GM19238 (cell line): Measurements from ENCODE around the gene PTGR2.
A peak's percentile ranks its signal among the peaks of the same experiment; 100 is the strongest.
"Not testable (repeated sequence)": the region's sequence is repeated elsewhere in the genome, so short reads cannot be mapped to it uniquely, and the experiment has no call there.

Source experiments
- DNase-seq: peaks from one replicate; pipeline ENCODE4 v3.0.0; 2011; ENCODE audit warnings: low spot score; ENCODE audit not compliant: insufficient read length

PTGR2 gene

DNA sequence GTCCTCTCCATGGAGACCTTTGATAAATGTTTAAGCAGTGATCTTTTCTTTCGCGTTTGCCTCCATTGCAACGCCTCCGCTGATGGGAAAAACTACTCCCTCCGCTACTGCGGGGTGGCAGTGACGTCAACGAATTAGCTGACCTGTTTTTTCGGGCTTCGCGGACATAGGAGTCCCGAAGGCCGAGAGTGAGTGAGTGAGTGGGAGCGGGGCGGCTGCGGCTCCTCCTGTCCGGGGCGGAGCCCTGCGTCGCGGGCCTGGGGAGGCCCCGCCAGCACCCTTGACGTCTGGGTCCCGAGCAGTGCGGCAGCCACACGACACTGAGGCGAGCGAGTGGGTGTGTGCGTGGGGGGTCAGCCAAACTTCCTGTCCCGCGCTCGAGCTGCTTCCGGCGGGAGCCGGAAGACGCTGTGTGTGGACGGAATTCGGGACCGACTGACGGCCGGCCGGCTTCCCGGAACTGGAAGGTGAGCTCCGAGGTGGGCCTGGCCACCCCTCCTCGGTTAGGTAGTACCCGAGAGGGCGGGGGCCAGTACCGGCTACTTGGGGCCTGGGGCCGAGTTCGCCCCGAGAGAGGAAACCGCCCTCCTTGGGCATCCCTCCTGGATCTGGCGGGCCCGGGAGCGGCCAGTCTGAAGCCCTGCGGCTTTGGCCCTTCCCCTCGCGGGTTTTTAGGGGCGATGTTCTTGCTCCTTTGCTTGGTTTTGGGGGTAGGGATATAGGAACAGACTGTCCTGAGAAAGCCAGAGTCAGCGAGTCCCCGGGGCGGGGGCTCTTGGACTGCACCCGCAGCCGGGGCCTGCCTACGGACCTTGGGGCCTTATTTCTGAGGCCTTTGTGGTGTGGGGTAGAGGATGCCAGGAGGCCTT is 35.1 kb downstream of the PTGR2 start, which contains the start of gene ZNF410:
Gene ZNF410 (plus strand): TSS at position 411 of the 869 bp plus-strand sequence. CDS start 5,317 bp downstream, outside the sequence.
- peak; percentile 81 for DNase-seq

GRCh38 chr14:73887318-73887616 is 35.6 kb downstream of the PTGR2 start:
- no peak for DNase-seq

DNA sequence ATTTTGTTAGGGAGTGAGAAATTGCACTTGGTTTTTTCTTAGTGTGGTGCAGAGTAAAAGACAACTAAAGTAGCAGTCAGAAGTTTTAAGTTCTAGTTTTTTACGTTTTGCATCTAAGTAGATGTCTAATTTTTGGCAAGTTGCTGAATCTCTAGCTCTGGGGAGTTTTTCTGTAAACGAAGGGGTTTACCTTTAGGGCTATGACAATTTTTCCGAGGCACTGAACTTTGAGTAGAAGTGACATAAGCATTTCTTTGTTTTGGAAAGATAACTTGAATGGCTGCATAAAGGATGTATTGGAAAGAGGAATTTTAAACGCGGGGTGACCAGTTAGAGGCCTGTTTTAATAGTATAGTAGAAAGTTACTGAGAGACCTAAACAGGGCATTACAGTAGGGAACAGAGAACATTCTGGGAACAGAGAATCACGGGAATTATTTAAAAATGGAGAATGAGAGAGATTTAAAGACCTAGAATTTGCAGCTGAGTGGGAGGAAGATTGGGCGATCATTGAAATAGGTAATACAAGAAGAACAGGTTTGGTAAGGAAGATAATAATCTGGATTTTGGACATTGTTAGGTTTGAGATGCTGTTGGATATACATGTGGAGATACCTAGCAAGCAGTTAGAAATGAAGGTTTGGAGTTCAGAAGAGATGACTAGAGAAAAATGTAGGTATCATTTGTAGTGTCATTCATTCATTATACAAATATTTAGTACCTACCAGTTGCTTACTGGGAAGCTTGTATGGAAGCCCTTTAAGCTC is 36.2 kb downstream of the PTGR2 start:
- no peak for DNase-seq

GRCh38 chr14:73888460-73888725 is 36.8 kb downstream of the PTGR2 start:
- DNase-seq = no peak

DNA sequence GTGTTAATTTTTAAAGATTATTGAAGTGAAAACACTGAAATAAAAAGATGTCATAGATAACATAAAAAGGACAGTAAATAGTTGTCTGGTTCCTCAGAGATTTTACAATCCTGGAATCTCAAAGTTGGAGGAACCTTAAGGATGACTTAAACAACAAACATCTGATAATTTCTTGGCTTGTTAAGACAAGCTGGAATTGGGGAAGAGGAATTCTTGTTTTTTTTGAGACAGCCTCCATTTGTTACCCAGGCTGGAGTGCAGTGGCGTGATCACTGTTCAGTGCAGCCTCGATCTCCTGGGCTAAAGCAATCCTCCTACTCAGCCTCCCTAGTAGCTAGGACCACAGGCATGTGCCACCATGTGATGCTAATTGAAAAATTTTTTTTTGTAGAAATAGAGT is 37.3 kb downstream of the PTGR2 start:
- DNase-seq = no peak

- no peak for DNase-seq
Observed at GRCh38 chr14:73889376-73889775, 37.7 kb downstream of the PTGR2 start.

DNA sequence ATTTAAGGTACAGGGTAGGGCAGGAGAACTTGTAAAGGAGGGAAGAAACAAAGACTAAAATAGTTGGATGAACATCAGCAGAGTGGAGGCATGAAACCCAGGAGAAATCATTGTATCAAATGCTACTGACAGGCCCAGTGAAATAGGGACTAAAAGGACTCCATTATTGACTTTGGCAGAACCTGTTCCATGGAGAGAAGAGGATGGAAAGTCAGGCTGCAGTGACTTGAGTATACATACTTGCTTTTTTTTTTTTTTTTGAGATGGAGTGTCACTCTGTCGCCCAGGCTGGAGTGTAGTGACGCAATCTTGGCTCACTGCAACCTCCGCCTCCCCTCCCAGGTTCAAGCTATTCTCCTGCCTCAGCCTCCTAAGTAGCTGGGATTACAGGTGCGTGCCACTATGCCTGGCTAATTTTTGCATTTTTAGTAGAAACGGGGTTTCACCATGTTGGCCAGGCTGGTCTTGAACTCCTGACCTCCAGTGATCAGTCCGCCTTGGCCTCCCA is 42.6 kb downstream of the PTGR2 start:
- DNase-seq = not testable (repeated sequence)

- DNase-seq = no peak
Observed at GRCh38 chr14:73895939-73896338, 44.3 kb downstream of the PTGR2 start.

- no peak for DNase-seq
Observed at GRCh38 chr14:73896521-73896920, 44.9 kb downstream of the PTGR2 start.

- DNase-seq = no peak
Observed at GRCh38 chr14:73903028-73903427, 51.4 kb downstream of the PTGR2 start.

- DNase-seq = no peak
Observed at GRCh38 chr14:73909681-73910080, 58.0 kb downstream of the PTGR2 start.

GRCh38 chr14:73913256-73913655 is 61.6 kb downstream of the PTGR2 start:
- no peak for DNase-seq

- no peak for DNase-seq
Observed at GRCh38 chr14:73916324-73916723, 64.7 kb downstream of the PTGR2 start.

DNA sequence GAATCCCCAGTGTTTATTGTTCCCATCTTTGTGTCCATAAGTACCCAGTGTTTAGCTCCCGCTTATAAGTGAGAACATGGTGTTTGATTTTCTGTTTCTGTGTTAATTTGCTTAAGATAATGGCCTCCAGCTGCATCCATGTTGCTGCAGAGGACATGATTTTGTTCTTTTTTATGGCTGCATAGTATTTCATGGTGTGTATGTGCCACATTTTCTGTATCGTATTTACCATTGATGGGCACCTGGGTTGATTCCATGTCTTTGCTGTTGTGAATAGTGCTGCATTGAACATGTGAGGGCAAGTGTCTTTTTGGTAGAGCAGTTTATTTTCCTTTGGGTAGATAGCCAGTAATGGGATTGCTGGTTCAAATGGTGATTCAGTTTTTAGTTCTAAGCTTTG is 67.8 kb downstream of the PTGR2 start:
- not testable (repeated sequence) for DNase-seq

GRCh38 chr14:73924337-73924736 is 72.7 kb downstream of the PTGR2 start:
- no peak for DNase-seq
